ENCODE data around the gene RAMP2. TPM values are rescaled to one million over a fixed set of nuclear protein-coding genes. Genes with fewer than 3 reads are reported as not detected.
"Not testable (repeated sequence)": the region's sequence is repeated elsewhere in the genome, so short reads cannot be mapped to it uniquely, and the experiment has no call there.

Gene RAMP2
- total RNA-seq, 4 donors from 2014 or later = 4.7 to 23.3 (median 11.8) TPM; not detected in 1

GRCh38 chr17:42740699-42741098 lies 20.3 kb upstream of the RAMP2 start:
- Histone ChIP-seq H3K4me3 (no peak overlapping the region), H3K36me3 (peaks cover 0 to 13% (median 0%) of the 10 kb centered on the region in 3 donors), H3K9me3 (no peaks in the 10 kb centered on the region), H3K27me3 (no peaks in the 10 kb centered on the region), H3K27ac (no peak overlapping the region), H3K4me1 (peaks cover 9 to 42% (median 19%) of the 10 kb centered on the region in 3 donors)
- WGBS, 2 donors = 47 to 64% methylated on average over 1 of the region's 1 CpG
- intact Hi-C loops (cut with DNase I) = no loop called here
- DNase-seq = no peak
- no peak for TF ChIP-seq CTCF (IDR thresholded peaks at IDR 0.05)
- TF ChIP-seq POLR2A (IDR thresholded peaks at IDR 0.05) = no peak

GRCh38 chr17:42742916-42743315 lies 18.1 kb upstream of the RAMP2 start:
- DNase-seq; H3K9me3 ChIP-seq; H3K4me3 ChIP-seq; H3K36me3 ChIP-seq; intact Hi-C loops (cut with DNase I); H3K27me3 ChIP-seq; H3K27ac ChIP-seq: not testable (repeated sequence)
- peaks cover 9 to 28% (median 15%) of the 10 kb centered on the region in 3 donors for H3K4me1 ChIP-seq
- WGBS, 2 donors = 96% methylated on average over 11 of the region's 11 CpGs

- H3K4me1 ChIP-seq = peaks cover 9 to 36% (median 15%) of the 10 kb centered on the region in 3 donors
Observed at GRCh38 chr17:42743595-42744282, 17.3 kb upstream of the RAMP2 start.

GRCh38 chr17:42744283-42744805 lies 16.7 kb upstream of the RAMP2 start:
- H3K9me3 ChIP-seq = no peaks in the 10 kb centered on the region
- peak overlapping the region; percentile 86 to 90 (median 87) for H3K4me3 ChIP-seq
- H3K27ac ChIP-seq = peak overlapping the region; percentile 96 to 98 (median 98)
- no peaks in the 10 kb centered on the region for H3K27me3 ChIP-seq
- TF ChIP-seq POLR2A (IDR thresholded peaks at IDR 0.05) (no peak), CTCF (IDR thresholded peaks at IDR 0.05) (no peak)
- peaks cover 9 to 42% (median 20%) of the 10 kb centered on the region in 3 donors for H3K4me1 ChIP-seq
- WGBS, 2 donors = 0 to 2% methylated on average over 18 to 20 of the region's 32 CpGs
- DNase-seq = no peak
- H3K36me3 ChIP-seq = peaks cover 0 to 4% (median 0%) of the 10 kb centered on the region in 3 donors
- intact Hi-C loops (cut with DNase I) = no loop called here

More at GRCh38 chr17:42743595-42744282, 17.3 kb upstream of the RAMP2 start:
- Histone ChIP-seq H3K9me3 (no peaks in the 10 kb centered on the region), H3K4me3 (peak overlapping the region; percentile 86 to 90 (median 87)), H3K27me3 (no peaks in the 10 kb centered on the region), H3K27ac (peak overlapping the region; percentile 96 to 98 (median 98)), H3K36me3 (peaks cover 0 to 4% (median 0%) of the 10 kb centered on the region in 3 donors)
- intact Hi-C loops (cut with DNase I) = no loop called here
- 55 to 61% methylated on average over 10 of the region's 10 CpGs for WGBS, 2 donors
- TF ChIP-seq CTCF (IDR thresholded peaks at IDR 0.05) (no peak), POLR2A (IDR thresholded peaks at IDR 0.05) (no peak)
- DNase-seq = no peak

- H3K4me3 ChIP-seq = peak within 1 kb of the TSS; percentile 86 to 90 (median 87)
- H3K9me3 ChIP-seq = no peaks in the 10 kb centered on the region
- peak; percentile 23 for DNase-seq
- no peaks in the 10 kb centered on the region for H3K27me3 ChIP-seq
- H3K27ac ChIP-seq = peak within 1 kb of the TSS; percentile 96 to 98 (median 98)
- 26% methylated on average over 8 to 11 of the region's 50 CpGs for WGBS, 2 donors
- peaks cover 0 to 4% (median 0%) of the 10 kb centered on the region in 3 donors for H3K36me3 ChIP-seq
- TF ChIP-seq POLR2A (IDR thresholded peaks at IDR 0.05) = peak in 3 of 4 donors; percentile 19 to 84 (median 65)
- TF ChIP-seq CTCF (IDR thresholded peaks at IDR 0.05) = peak in 3 of 6 experiments; percentile 25 to 32 (median 28)
- intact Hi-C loops (cut with DNase I) = no loop called here
- H3K4me1 ChIP-seq = peaks cover 9 to 49% (median 26%) of the 10 kb centered on the region in 3 donors
Observed at GRCh38 chr17:42744806-42745617, 16.0 kb upstream of the RAMP2 start, which contains the start of gene EZH1. Gene EZH1, minus strand, starts transcription at chr17:42745040. Its CDS starts 16,099 bp downstream, at chr17:42728941.

Measured in esophagus squamous epithelium (tissue), 5 donors.